ENCODE data around the gene FERMT2.

FERMT2 gene, protein sequence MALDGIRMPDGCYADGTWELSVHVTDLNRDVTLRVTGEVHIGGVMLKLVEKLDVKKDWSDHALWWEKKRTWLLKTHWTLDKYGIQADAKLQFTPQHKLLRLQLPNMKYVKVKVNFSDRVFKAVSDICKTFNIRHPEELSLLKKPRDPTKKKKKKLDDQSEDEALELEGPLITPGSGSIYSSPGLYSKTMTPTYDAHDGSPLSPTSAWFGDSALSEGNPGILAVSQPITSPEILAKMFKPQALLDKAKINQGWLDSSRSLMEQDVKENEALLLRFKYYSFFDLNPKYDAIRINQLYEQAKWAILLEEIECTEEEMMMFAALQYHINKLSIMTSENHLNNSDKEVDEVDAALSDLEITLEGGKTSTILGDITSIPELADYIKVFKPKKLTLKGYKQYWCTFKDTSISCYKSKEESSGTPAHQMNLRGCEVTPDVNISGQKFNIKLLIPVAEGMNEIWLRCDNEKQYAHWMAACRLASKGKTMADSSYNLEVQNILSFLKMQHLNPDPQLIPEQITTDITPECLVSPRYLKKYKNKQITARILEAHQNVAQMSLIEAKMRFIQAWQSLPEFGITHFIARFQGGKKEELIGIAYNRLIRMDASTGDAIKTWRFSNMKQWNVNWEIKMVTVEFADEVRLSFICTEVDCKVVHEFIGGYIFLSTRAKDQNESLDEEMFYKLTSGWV

GRCh38 chr14:52950898-52951680 is at the start of gene FERMT2:
Gene FERMT2, minus strand, starts transcription at chr14:52951050. Its CDS starts 482 bp downstream, at chr14:52950568.
- in situ Hi-C loops (cut with MboI; ENCODE audit: low sequenced_read_pairs): no loop called here

DNA sequence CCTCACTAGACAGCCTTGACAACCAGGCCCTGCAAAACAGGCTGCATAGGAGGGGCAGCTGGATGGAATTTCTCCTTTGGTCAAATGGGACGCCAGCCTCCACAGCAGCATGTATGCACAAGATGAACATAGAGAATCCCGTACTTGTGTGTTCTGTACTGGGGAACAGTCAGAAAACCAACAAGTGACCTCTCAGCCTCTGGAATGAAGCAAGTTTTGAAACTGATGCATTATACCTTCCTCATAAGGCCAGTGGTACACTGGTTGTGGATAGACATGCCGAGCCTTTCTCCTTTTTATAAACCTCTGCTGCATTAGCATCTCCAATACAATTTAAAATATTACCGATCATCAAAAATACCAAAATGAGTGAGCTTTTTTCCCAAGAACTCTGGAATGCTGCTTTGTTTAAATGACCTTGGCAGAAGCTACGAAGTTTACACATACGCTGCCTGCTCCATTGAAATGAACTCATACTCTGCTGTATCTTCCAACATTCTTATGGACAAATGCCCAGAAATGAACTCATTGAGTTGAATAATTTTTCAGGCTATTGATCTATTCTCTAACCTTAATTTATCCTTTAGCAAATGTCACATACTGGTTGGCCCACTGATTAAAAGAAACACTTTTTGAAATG is 47.6 kb upstream of the FERMT2 start:
- in situ Hi-C loops (cut with MboI; ENCODE audit: low sequenced_read_pairs): no loop called here

- in situ Hi-C loops (cut with MboI; ENCODE audit: low sequenced_read_pairs): no loop called here
These were observed 45.6 kb upstream of the FERMT2 start for GRCh38 chr14:52996493-52996892.

DNA sequence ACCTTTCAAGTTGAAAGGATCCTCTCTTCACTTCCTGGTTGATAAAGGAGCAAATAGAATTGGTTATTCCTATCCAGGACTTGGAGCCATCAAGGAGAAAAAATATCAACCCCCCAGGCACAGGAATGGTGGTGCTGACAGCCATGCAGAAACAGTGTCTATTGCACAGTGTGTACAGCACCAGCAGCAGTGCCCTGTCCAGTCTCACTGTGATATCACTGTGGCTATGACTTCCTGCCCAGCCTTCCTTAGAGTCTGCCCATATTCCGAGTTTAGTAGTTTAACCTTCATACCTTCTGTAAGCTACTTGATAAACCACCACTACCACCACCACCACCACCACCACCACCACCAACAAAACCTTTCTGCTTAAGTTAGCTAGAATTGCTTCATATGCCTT is 45.1 kb upstream of the FERMT2 start:
- in situ Hi-C loops (cut with MboI; ENCODE audit: low sequenced_read_pairs): no loop called here

- in situ Hi-C loops (cut with MboI; ENCODE audit: low sequenced_read_pairs): no loop called here
These were observed 41.5 kb upstream of the FERMT2 start for GRCh38 chr14:52992236-52992870.

DNA sequence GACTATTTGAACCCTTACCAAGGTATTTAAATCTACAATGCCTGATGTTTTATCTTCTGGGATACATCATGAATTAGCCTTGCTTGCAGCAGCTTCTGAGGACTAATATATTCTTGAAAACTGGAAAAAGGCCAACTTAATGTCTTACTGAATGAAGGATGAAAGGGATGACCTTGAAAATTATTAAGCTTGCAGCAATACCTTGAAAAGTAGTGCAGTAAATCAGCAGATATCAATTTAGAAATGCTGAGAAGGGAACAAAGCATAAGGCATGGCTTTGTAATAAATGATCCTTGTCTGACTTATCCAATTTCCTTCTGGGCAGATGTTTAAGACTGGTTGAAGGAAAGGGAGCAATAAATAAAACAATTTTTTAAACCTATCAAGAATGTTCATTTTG is 37.3 kb upstream of the FERMT2 start:
- in situ Hi-C loops (cut with MboI; ENCODE audit: low sequenced_read_pairs): no loop called here

DNA sequence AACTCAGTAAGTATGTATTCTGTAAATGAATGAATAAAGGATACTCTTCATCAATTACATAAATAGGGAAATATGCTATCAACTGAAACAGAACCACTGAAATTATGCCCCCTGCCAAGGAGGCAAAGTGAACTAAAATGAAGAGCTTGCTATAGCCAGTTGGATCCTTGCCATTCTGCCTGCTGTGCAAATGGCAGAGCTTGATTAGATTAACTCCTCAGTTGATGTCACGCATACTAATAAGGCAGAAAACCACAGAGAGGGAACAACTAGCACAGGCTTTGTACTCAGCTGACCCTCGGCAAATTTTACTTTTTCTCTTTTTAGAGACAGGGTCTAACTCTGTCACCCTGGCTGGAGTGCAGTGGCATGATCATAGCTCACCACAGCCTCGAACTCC is 36.7 kb upstream of the FERMT2 start:
- in situ Hi-C loops (cut with MboI; ENCODE audit: low sequenced_read_pairs): no loop called here

DNA sequence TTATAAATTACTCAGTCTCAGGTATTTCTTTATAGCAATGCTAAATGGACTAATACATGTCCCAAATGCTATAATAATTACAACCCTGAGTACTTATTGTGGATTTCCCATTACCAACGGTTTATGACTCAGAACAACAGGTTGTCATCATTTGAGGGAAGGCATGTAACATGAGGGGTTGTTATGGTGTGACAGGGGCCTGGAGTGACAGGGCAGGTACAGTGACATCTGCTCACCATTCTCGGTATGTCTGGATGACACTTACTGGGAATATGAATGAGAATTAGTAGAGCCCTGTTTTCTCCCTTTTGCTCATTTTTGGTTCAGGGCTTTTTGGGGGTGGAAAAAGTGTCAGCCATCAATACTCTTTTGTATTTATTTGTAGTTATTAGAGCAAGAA is 36.2 kb upstream of the FERMT2 start:
- in situ Hi-C loops (cut with MboI; ENCODE audit: low sequenced_read_pairs): no loop called here

- in situ Hi-C loops (cut with MboI; ENCODE audit: low sequenced_read_pairs): no loop called here
These were observed 26.9 kb upstream of the FERMT2 start for GRCh38 chr14:52977798-52978197.

DNA sequence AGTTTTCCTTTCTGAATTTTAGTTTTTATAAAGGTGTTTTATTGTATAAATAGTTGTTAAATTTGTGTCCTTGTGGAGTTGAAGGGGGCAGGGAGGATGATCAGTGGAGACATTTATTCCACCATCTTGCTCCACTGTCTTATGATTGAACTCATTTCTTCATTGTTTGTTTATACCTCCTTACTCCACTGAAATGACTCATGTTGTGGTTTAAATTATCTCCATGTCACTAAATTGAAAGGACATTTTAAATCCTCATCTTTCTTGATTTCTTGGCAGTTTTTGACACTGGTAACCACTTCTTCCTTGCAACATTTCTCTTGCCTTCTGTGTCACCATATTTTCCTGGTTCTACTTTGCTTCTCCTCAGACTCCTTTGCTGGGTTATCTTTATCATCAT is 23.6 kb upstream of the FERMT2 start:
- in situ Hi-C loops (cut with MboI; ENCODE audit: low sequenced_read_pairs): no loop called here

DNA sequence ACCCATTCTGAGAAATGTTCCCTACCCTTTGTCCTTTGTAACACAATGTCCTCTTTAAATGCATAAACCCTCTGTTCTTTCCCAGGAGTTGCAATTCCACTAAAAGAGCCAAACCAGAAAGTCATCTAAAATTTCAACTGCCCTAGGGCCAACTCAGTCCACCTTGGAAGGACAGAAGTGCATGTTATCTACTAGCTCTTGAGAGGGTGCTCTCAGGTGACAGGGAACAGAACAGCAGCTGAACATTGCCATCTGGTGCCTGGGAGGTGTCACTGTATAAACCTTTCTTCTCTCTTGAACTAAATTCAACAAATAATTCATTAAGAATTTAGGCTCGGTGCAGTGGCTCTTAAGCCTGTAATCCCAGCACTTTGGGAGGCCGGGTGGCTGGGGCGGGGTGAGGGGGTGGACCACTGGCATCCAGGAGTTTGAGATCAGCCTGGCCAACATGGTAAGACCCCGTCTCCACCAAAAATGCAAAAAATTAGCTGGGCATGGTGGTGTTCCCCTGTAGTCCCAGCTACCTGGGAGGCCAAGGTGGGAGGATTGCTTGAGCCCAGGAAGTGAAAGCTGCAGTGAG is 10.3 kb upstream of the FERMT2 start:
- in situ Hi-C loops (cut with MboI; ENCODE audit: low sequenced_read_pairs): no loop called here

DNA sequence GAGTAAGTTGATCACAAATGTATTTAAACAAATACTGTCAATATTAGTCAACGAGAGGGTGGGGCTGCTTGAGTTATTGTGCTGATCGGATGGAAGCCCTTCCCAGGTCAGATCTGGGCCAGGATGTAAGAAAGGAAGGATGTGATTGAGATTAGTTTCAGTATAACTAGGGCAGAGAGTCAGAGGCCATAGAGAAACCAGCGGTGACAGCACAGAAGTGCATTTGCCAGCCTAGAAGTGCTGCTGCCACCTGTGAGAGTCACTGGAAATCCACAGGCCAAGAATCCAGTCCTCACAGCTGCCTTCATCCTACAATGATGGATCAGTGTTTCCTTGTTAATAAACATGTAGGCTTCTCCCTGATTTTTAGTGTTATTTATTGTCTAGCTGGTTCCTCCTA is 9.8 kb upstream of the FERMT2 start:
- in situ Hi-C loops (cut with MboI; ENCODE audit: low sequenced_read_pairs): no loop called here

GRCh38 chr14:52954346-52955214 is 3.7 kb upstream of the FERMT2 start:
- in situ Hi-C loops (cut with MboI; ENCODE audit: low sequenced_read_pairs): no loop called here

DNA sequence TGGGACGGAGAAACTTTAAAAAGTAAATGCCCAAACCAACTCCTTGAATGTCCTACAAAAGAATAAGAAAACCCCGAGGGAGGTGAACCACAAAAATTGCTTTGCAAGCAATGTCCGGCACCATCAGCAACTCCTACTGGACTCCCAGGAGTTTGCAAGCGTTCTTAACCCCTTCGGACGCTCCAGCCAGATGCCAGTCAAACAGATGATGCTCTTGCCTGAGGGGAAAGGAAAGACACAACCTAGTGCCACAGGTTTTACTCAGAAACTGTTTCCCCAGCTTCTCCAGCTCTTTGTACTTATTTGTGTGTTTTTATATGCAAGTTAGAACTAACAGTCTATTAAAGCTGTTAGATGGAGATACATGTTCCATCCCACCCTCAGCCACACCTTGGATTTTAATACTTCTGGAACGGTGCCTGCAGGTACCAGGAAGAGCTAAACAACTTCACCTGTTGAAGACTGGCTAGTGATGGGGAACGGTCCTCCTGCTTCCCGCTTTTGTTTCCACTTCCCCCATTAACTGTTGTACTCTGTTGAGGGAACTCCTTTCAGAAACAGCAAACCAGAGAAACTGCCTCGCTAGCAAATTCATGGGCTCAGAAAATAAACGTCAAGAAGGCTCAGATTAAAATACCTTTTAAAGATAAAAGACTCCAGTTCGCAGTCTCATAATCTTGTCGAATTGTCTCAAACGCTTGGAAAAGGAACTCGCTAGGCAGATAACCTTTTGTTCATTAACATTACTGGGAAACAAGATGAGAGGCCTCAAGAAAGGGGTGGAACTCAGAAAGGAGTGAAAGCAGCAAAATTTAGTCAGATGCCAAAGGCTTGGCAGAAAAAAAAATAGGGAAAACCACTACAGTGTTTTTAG is 1.1 kb upstream of the FERMT2 start:
- in situ Hi-C loops (cut with MboI; ENCODE audit: low sequenced_read_pairs): no loop called here

GRCh38 chr14:52950410-52950897 is 396 bp downstream of the FERMT2 start:
- in situ Hi-C loops (cut with MboI; ENCODE audit: low sequenced_read_pairs): no loop called here

- in situ Hi-C loops (cut with MboI; ENCODE audit: low sequenced_read_pairs): no loop called here
These were observed 990 bp downstream of the FERMT2 start for GRCh38 chr14:52949711-52950409.

DNA sequence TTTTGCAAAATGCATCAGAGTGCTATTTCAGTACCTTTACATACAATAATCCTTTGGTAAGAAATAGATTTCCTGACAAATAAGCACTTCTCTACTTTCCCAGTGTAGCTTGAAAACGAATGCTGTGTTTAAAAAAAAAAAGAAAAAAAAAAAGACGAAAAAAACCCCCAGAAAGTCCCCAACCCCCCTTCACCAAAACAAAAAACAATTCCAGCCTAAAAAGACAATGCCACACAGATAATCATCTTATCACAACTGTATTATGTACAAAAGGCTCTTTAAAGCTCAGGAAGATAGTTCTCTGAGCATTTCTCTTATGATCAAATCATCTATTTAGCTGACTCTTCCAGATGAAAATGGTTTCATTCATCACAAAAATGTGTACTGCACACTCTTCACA is 1.6 kb downstream of the FERMT2 start:
- in situ Hi-C loops (cut with MboI; ENCODE audit: low sequenced_read_pairs): no loop called here

DNA sequence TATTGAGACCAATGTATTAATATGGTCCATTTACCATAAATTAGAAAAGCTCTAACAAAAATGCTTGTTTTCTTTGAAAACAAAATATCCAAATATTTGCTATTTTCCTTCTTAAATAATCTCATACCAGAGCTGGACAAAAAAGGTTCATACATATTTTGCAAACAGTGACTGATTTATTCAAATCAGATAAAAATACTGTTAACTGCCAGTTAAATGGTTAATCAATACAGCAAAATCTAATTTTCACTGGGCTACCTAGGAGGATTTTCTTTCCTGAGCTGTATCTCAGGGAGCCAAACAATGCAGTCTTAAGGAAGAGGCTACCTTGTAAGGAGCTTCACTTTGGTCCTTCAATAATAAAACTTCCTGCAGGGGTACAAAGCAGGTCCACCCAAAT is 2.0 kb downstream of the FERMT2 start:
- in situ Hi-C loops (cut with MboI; ENCODE audit: low sequenced_read_pairs): no loop called here

Measured in hTERT RPE-1 (cell line).